ENCODE measurements around the gene PAK4.

Gene PAK4

DNA sequence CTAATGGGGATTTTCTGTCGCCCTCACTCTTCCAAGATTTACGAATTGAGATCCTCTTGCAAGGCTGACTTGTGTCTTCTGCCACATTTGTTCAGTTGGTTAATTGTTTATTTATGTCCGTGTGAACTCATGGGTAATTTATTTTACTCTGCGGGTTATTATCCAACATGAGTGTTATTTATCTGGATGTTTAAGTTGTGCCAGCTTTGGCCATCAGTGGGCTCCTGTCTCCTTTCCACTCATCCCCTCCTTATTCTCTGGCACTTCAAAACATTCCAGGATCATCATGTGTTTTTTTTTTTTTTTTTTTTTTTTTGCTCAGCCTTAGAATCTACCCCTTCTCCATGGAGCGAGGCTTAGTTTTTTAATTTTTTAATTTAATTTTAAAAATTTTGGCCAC is 22.4 kb upstream of the PAK4 start:
- TF ChIP-seq, protein P1, sequence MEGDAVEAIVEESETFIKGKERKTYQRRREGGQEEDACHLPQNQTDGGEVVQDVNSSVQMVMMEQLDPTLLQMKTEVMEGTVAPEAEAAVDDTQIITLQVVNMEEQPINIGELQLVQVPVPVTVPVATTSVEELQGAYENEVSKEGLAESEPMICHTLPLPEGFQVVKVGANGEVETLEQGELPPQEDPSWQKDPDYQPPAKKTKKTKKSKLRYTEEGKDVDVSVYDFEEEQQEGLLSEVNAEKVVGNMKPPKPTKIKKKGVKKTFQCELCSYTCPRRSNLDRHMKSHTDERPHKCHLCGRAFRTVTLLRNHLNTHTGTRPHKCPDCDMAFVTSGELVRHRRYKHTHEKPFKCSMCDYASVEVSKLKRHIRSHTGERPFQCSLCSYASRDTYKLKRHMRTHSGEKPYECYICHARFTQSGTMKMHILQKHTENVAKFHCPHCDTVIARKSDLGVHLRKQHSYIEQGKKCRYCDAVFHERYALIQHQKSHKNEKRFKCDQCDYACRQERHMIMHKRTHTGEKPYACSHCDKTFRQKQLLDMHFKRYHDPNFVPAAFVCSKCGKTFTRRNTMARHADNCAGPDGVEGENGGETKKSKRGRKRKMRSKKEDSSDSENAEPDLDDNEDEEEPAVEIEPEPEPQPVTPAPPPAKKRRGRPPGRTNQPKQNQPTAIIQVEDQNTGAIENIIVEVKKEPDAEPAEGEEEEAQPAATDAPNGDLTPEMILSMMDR (conservative IDR thresholded peaks at IDR 0.05; ENCODE audit: control insufficient read depth, insufficient read depth, low read depth, low read length), result no peak
- no peak overlapping the region for H3K4me3 ChIP-seq (ENCODE audit: control insufficient read depth, low read depth, low read length)
- DNase-seq (ENCODE audit: low read depth), result no peak

DNA sequence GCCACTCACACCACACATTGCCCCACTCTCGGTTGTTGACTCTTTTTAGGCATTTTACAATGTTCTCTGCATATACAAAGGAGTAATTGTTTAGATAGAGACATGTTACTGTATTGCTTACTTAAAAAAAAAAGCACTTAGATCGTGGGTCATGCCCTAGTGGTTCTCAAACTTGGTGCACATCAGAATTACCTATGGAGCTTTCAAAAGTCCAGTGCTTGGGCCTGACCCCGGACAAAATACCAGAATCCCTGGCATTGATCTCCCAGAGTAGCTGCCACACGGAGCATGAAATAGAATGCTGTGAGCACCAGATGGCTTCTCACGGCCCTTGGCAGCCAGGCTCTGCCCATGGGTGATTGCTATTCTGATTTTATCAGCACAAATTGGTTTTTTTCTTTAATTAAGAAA is 21.4 kb upstream of the PAK4 start:
- no peak for DNase-seq (ENCODE audit: low read depth)
- no peak overlapping the region for H3K4me3 ChIP-seq (ENCODE audit: control insufficient read depth, low read depth, low read length)
- TF ChIP-seq, protein P1 (conservative IDR thresholded peaks at IDR 0.05; ENCODE audit: control insufficient read depth, insufficient read depth, low read depth, low read length), result no peak

DNA sequence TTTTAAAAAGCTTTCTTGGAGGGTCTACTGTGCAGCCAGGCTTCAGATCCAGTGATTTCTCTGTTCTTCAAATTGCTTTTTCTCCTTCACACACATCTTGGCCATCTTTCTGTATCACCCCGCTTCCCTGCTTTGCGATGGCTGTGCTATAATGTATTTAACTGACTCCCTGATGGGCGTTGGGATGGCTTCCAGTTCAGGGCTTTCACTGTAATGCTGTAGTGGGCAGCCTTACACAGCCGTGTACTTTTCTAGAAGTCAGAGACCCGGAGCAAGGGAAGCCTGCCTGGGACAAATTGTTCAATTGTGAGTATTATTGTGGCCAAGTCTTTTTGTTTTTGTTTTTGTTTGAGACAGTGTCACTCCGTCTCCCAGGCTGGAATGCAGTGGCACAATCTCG is 19.4 kb upstream of the PAK4 start:
- DNase-seq (ENCODE audit: low read depth), result no peak
- no peak overlapping the region for H3K4me3 ChIP-seq (ENCODE audit: control insufficient read depth, low read depth, low read length)
- TF ChIP-seq, protein P1 (conservative IDR thresholded peaks at IDR 0.05; ENCODE audit: control insufficient read depth, insufficient read depth, low read depth, low read length), result no peak

DNA sequence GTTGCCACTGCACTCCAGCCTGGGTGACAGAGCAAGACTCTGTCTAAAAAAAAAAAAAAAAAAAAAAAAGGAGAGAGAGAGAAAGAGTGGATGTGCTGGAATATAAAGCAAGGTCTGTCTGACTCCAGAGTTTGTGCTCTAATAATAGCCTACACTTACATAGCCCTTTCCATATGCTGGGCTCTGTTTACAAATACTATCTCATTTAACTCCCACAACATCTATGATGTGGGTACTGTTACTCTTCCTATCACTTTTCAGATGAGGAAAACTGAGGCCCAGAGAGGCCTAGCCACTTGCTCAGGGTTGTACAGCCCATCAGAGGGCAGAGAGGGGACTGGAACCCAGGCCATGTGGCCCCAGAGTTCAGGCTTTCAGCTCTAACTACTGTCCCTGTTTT is 15.9 kb upstream of the PAK4 start:
- TF ChIP-seq, protein P1 (conservative IDR thresholded peaks at IDR 0.05; ENCODE audit: control insufficient read depth, insufficient read depth, low read depth, low read length), result no peak
- no peak overlapping the region for H3K4me3 ChIP-seq (ENCODE audit: control insufficient read depth, low read depth, low read length)
- no peak for DNase-seq (ENCODE audit: low read depth)

DNA sequence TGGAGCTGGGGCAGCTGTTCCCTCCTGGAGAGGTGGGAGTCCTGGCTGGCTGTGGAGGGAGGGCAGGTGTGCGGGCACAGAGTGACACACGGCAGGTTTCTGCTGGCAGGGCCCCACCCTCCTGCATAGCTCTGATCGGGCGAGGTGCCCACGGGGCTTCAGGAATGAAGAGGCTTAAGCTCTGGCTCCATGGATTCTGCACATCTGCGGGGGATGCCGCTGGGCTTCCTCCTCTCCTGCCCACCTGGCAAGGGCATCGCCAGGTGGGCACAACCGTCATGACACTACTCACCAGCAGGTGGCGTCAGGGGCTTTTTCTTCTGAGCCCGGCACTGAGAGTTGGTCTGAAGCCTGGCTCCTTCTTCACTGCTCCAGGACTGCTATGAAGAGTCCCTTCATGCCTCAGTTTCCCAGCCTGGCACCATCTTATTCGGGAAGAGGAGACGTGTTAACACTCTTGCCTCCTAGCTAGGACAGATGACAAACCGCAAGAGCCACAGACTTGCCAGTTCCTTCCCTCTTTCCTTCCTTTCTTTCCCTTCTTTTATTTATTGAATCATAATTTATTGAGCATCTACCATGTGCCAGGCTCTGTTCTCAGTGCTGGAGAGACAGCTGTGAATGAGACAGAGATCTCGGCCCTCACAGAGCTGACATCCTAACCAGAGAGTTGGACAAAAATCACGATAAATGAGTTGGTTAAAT is 15.2 kb upstream of the PAK4 start:
- H3K4me3 ChIP-seq (ENCODE audit: control insufficient read depth, low read depth, low read length), result no peak overlapping the region
- peak; percentile 19 for DNase-seq (ENCODE audit: low read depth)
- TF ChIP-seq, protein P1 (conservative IDR thresholded peaks at IDR 0.05; ENCODE audit: control insufficient read depth, insufficient read depth, low read depth, low read length), result peak; percentile 69

DNA sequence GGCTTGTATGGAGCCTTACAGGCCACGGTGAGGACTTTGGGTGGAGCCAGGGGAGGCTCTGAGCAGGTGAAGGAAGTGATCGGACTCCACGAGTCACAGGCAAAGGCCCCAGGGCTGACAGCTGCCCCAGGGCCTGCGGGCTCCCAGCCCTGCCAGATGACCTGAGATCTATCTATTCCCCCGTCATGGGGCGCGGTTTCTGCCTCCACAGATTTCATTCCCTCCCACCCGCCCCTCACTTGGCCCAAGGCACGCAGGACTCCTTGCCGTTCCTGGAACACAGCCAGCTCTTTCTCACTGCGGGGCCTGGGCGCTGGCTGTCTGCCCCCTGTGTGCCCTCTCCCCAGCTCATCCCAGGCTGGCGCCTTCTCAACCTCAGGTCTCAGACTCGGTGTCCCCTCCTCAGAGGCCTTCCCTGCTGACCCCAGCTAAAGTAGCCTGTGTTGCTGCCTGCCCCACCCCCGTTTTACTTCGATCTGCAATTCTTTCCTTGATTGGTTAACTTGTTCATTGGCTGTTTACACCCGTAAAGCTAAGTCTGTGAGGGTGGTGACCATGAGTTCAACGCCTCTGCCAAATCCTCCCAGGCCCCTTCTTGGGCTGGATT is 13.9 kb upstream of the PAK4 start:
- TF ChIP-seq, protein P1 (conservative IDR thresholded peaks at IDR 0.05; ENCODE audit: control insufficient read depth, insufficient read depth, low read depth, low read length), result no peak
- no peak overlapping the region for H3K4me3 ChIP-seq (ENCODE audit: control insufficient read depth, low read depth, low read length)
- DNase-seq (ENCODE audit: low read depth), result no peak
